Measurements from ENCODE around the gene GPBP1. TPM values are rescaled to one million over a fixed set of nuclear protein-coding genes. Genes with fewer than 3 reads are reported as not detected.
"Not testable (repeated sequence)": the region's sequence is repeated elsewhere in the genome, so short reads cannot be mapped to it uniquely, and the experiment has no call there.

The GPBP1 gene
- total RNA-seq, 2 donors from 2014 or later, result 51.3 to 63.2 TPM

DNA sequence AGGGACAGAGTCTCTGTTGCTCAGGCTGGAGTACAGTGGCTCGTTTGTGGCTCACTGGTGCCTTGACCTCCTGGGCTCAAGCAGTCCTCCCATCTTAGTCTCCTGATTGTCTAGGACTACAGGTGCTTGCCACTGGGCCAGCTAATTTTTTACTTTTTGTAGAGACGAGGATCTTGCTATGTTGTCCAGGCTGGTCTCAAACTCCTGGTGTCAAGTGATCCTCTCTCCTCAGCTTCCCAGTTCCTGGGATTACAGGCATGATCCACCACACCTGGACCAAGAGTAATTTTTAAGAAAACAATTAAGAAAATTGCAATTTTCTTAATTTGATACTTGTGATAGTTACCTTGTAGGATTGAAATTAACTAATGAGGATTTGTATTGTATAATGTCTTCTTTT, 73.9 kb downstream of the GPBP1 start:
- DNase-seq (no peak), ATAC-seq (no peak)
- intact Hi-C loops (cut with DNase I, micrococcal nuclease), result no loop called here

DNA sequence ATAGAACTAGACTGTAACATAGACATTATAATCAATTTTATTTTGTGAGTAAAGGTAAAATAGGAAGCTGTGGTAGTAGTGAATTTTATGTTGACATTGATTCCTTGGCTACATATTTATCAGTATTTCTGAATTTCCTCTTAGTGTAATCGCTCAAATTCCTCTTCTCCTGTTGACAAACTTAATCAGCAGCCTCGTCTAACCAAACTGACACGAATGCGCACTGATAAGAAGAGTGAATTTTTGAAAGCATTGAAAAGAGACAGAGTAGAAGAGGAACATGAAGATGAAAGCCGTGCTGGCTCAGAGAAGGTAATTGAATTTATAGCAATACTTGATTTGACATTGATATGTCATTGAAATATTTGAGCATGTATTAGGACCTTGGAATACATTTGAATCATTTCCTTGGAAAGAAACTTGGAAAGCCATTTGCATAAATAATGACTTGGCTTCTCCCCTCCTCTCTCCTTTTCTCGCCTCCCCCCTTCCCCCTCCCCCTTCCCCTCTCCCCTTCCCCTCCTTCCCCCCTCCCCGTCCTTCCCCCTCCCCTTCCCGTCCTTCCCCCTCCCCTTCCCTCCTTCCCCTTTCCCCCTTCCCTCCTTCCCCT, 75.5 kb downstream of the GPBP1 start:
- intact Hi-C loops (cut with DNase I, micrococcal nuclease), result no loop called here
- DNase-seq (no peak), ATAC-seq (no peak)

DNA sequence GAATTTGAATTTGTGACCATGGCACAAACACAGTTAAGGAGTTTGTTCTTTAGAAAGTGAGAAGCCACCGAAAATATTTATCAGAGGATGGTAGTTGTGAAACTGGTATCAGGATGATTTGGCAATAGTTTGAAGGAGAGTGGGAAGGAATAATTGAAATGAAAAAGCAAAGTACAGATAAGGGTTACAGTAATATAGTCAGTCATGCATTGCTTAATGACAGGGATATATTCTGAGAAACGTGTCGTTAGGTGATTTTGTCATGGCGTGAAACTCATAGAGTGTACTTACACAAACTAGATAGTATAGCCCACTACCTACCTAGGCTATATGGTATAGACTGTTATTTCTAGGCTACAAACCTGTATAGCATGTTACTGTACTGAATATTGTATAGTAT, 84.2 kb downstream of the GPBP1 start:
- intact Hi-C loops (cut with DNase I, micrococcal nuclease), result no loop called here
- no peak for DNase-seq
- ATAC-seq, result no peak

DNA sequence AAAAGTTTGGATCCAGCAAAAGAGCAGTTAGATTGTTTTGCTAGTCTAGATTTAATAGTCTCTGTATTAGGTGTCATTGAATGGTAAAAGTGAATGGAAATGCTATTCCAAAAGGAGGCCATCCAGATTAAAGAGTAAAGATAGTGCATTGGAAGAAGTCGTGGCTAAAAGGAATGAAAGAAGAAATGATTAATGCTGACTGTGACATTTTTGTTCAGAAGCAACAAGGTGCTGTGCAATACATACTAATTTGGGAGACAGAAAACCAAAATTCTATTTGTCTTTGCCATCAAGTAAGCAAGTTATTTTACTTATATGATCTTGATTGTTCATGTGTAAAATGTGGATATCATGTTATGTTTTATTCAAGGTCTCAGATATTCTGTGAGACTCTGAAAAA, 85.1 kb downstream of the GPBP1 start:
- DNase-seq (no peak), ATAC-seq (no peak)
- intact Hi-C loops (cut with DNase I, micrococcal nuclease), result no loop called here

DNA sequence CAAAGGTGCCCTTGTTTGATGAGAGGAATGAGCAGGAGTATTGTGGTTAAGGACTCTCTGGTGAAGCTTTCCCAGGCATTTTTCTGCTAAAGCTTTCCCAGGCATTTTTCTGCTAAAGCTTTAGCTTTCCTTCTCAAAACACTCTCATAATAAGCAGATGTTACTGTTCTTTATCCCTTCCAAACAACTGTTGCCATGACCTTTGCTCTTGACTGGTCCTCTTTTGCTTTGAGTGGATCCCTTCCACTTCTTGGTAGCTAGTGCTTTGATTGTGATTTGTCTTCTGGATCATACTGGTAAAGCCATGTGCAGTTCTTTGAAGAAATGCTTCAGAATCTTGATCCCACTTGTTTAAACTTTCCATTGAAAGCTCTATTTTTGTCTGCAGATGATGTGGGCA, 85.8 kb downstream of the GPBP1 start:
- no peak for ATAC-seq
- DNase-seq, result no peak
- intact Hi-C loops (cut with DNase I, micrococcal nuclease), result no loop called here

DNA sequence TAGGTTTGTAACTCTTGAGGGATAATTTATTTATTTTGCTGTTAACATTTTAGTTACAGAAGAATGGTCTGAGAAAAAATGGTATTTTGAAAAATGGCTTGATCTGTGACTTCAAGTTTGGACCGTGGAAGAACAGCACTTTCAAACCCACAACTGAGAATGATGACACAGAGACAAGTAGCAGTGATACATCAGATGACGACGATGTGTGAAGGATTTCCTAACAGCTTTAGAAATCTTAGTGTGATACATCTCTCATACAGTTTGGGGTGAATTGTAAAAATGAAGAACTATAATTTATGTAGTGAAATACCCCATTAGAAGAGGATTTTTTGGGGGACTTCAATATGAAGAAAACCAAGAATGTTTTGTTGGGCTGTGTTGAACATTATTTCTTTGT, 88.7 kb downstream of the GPBP1 start:
- ATAC-seq (no peak), DNase-seq (no peak)
- intact Hi-C loops (cut with DNase I, micrococcal nuclease), result no loop called here

DNA sequence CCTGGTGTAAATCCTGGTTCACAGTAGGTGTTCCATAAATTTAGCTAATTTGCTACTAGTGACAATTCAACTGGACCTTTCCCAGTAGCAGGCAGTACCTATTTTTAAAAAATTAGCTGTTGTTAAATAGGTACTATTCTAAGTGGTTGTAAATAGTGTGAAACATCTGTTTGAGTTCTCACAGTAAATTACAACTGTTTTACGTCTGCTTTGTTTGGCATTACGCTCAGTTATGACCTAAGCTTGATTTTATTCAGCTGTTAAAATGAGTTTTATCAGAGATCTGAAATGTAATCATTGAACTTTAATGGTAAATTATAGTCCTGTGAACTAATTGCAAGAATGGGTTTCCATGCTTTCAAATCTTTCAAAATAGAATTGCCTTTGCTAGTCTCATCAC, 93.9 kb downstream of the GPBP1 start:
- ATAC-seq, result no peak
- no peak for DNase-seq
- intact Hi-C loops (cut with DNase I, micrococcal nuclease), result no loop called here

DNA sequence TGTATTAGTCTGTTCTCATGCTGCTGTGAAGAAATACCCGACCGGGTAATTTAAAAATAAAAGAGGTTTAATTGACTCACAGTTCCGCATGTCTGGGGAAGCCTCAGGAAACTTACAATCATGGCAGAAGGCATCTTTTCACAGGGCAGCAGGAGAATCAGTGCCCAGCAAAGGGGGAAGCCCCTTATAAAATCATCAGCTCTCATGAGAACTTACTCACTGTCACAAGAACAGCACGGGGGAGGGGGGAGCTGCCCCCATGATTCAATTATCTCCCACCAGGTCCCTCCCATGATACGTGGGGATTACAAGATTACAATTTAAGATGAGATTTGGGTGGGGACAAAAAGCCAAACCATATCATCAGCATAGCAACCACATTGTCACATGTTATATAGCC, 102.5 kb downstream of the GPBP1 start:
- intact Hi-C loops (cut with DNase I, micrococcal nuclease), result no loop called here
- no peak for ATAC-seq
- DNase-seq, result no peak

DNA sequence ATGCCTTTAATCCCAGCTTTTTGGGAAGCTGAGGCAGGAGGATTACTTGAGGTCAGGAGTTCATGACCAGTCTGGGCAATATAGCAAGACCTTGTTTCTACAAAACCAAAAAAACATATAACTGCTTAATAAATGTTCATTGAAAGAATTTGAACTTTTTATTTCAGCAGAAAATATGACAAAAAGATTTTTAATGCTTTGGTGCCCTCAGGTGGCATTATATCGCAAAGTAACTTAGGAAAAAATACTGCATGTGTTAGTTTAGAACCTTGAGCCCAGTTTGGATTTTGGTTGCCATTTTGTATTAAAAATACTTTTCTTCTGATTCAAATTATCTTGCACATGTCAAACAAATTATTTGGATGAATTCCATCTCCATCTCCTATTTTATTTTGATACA, 103.2 kb downstream of the GPBP1 start:
- ATAC-seq, result no peak
- intact Hi-C loops (cut with DNase I, micrococcal nuclease), result no loop called here
- DNase-seq, result no peak

DNA sequence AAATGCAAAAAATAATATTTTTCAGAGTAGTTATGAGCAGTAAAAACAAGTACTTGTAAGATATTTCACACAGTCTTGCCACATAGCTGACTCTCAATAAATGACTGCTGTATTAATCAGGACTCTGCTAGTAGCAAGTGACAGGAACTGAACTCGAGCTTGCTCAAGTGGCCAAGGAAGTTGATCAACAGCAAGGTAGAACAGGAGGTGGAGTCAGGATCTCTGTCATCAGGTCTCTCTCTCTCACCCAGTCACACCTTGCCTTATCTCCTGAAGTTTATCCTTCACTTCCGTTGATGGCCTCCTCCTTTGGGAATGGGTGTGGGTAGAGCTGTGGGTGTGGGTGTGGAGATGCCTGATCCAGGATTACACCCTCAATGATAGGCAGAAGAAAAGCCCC, 107.0 kb downstream of the GPBP1 start:
- ATAC-seq, result peak; percentile 80
- intact Hi-C loops (cut with DNase I, micrococcal nuclease), result no loop called here
- DNase-seq, result no peak

DNA sequence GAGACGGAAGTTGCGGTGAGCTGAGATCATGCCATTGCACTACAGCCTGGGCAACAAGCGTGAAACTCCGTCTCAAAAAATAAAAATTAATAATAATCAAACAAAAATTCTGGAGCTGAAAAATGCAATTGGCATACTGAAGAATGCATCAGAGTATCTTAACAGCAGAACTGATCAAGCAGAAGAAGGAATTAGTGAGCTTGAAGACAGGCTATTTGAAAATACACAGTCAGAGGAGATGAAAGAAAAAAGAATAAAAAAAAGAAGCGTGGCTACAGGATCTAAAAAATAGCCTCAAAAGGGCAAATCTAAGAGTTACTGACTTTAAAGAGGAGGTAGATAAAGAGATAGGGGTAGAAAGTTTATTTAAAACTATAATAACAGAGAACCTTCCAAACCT, 111.2 kb downstream of the GPBP1 start:
- intact Hi-C loops (cut with DNase I, micrococcal nuclease); ATAC-seq; DNase-seq: not testable (repeated sequence)

DNA sequence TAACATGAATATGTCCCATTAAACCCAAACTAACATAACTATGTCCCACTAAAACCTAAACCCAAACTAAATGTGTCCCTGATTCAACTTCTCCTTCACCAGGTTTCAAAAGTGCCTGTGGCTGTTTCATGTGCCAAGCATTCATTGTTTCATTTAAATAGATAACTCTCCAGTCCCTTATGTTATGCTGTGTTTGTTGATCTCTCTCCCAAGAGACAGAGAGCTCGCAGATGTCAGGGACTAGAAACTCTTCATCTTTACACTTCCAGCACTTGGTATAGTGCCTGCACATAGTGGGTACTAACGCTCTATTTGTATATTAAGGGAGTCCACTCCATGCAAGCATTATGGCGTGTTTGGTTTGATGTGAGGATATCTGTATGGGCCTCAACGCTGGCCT, 118.0 kb downstream of the GPBP1 start:
- ATAC-seq, result no peak
- intact Hi-C loops (cut with DNase I, micrococcal nuclease), result loop anchor here (10.0 kb wide), 2 partner anchors 483 to 1163 kb away; no protein-coding TSS in a partner anchor

DNA sequence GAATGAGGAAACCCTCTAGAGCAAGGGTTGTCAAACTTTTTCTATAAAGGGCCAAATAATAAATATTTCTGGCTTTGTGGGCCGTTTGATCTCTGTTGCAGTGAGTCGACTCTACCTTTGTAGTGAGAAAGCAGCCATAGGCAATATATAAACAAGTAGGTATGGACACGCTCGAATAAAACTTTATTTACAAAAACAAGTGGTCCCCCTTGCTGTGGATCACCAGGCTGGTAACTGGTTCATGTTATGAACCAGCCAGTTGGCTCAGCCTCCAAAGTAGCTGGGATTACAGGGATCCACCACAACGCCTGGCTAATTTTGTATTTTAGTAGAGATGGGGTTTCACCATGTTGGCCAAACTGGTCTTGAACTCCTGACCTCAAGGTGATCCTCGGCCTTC, 118.5 kb downstream of the GPBP1 start:
- no peak for ATAC-seq
- DNase-seq, result no peak
- intact Hi-C loops (cut with DNase I, micrococcal nuclease), result loop anchor here (10.0 kb wide), 2 partner anchors 482 to 1162 kb away; no protein-coding TSS in a partner anchor

More for the DNA sequence above, 118.0 kb downstream of the GPBP1 start:
- DNase-seq, result no peak

DNA sequence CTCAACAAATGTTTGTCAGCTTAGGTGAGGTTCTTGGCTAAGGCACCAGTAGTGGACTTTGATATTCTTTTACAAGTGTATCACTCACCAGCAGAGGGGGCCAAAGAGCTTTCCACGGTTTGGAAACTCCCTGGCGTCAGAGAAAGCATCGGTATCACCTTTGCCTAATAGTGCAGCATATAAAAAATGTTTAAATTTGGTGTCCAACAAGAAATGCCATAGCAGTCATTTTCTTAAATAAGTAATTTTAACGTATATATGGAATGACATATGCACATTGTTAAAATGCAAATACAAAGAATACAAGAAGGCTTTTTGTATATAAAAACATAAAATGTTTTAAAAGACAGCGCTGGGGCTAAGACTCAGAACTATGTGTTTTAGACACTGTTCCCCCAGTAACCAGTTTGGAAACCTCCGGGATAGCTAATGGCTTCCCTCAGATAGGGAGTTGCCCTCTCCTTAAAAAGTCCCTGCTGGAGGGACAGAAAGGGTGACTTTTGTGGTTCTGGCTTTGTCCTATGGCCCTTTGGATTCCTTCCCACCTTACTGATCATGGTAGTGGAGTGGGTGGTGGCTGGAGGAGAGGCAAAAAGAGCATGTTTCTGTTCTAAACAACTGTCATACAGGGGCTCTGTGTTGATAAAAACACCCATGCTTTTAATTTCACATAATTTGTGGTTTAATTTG, 124.6 kb downstream of the GPBP1 start:
- intact Hi-C loops (cut with DNase I, micrococcal nuclease), result loop anchor here (2.0 to 10.0 kb wide), 3 partner anchors 476 to 1164 kb away; no protein-coding TSS in a partner anchor
- ATAC-seq (peak; percentile 89), DNase-seq (peak; percentile 82 to 93)

DNA sequence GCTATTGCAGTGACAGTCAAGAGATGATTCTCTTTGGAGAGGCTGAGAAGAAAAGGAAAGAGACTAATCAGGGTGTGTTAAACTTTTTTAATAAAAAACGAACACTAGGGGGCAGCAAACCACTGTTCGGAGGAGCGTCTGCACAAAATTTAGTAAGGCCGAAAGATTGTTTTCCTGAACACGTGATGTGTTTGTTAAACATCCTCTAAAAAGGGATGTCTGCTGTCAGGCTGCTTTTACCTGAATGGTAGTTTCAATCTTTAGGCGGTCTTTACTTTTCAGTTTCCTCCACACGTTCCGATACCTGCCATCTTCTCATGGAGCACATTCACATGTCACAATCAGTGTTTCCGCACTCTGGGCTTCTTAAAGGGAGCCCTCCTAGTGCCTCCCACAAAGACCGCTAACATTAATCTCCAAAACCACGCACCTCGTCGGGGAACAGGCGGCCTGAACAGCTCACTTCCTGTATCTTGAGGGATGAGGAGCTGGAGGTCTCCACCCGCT, 125.2 kb downstream of the GPBP1 start:
- ATAC-seq (peak; percentile 65), DNase-seq (no peak)
- intact Hi-C loops (cut with DNase I, micrococcal nuclease), result loop anchor here (2.0 to 10.0 kb wide), 3 partner anchors 476 to 1164 kb away; no protein-coding TSS in a partner anchor

DNA sequence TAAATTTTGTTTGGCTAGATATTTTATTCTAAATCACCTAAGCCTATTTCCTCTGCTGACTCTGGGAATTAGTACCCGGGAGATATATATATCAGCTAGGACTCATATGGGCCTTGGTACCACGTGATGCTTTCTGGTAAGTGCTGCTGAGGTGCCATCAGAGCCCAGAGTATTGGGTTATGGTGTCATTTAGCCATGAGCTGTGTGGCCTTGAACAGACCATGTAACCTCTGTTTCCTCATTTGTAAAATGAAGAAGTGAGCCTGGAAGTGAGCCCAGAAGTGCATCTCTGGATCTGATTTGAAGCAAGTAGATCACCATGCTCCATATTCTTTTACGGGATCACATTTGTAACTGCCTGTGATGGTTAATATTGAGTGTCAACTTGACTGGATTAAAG, 126.1 kb downstream of the GPBP1 start:
- DNase-seq, result no peak
- intact Hi-C loops (cut with DNase I, micrococcal nuclease), result loop anchor here (2.0 to 10.0 kb wide), 3 partner anchors 475 to 1163 kb away; no protein-coding TSS in a partner anchor
- no peak for ATAC-seq

DNA sequence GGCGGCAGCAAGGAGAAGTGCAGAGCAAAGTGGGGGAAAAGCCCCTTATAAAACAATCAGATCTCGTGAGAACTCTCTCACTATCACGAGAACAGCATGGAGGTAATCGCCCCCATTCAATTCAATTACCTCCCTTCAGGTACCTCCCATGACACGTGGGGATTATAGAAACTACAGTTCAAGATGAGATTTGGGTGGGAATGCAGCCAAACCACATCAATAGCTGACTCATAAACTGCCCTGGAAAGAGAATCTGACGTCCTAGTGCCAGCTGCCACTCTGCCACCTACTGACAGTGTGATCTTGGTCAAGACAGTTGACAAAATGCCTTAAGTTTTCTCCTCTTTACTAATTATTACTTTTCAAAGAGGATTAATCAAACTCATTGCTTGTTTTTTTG, 128.3 kb downstream of the GPBP1 start:
- DNase-seq, result peak; percentile 55 to 59

DNA sequence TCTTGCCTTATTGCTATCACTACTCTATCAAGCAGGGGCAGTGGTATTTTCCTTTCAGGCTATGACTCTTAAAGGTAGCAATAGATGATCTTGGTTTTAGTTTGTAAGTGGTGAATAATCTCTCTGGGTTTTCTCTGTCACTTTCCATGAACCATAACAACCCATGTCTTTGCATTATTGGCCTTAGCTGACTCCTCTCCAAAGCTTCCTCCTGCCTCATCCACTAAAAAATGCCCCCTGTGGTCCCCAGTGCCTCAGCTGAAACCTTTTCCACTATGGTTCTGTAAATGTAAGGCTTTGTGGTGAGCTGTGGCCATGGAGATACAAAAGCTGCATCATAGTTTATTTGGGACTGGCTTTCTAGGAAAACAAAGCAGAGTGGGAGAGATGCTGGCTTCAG, 128.8 kb downstream of the GPBP1 start:
- intact Hi-C loops (cut with DNase I, micrococcal nuclease), result no loop called here
- ATAC-seq, result no peak

More for the DNA sequence above, 128.3 kb downstream of the GPBP1 start:
- intact Hi-C loops (cut with DNase I, micrococcal nuclease), result no loop called here
- ATAC-seq, result peak; percentile 66

DNA sequence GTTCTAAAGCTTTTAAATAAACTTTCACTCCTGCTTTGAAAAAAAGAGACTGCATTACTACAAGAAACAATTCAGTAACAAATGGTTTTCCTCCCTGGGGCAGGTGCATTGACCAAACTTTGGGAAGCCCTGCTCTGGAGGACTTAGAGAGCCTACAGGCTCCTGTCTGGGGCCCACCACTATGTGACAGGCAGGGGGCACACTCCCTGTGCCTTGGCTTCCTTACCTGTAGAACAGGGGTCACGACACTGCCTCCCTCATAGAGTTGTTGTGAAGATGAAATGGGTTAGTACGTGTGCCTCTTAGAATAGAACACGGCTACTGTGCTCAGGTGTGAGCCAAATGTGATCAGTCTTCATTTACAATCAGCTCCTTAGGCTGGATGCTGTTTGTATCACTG, 130.1 kb downstream of the GPBP1 start:
- no peak for DNase-seq
- intact Hi-C loops (cut with DNase I, micrococcal nuclease), result no loop called here
- ATAC-seq, result no peak

More for the DNA sequence above, 128.8 kb downstream of the GPBP1 start:
- no peak for DNase-seq

DNA sequence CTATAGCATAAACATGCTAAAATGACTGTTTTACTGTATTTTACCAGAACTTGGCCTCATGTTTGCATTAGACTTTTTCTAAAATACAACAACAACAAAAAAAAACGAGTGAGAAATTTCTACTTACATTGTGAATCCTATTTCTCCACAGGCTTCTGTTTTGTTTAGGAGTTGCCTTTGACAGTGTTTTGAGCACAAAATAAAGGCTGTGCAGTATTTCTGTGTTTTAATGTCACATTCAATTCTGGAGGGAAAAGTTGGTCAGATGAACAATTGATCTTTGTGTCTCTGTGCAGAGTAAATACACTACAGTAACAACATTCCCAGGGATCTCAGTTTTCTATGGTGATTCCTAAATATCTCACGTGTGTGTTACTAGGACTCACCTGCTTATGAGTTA, 131.1 kb downstream of the GPBP1 start:
- no peak for DNase-seq
- ATAC-seq, result no peak
- intact Hi-C loops (cut with DNase I, micrococcal nuclease), result no loop called here
